Measurements from ENCODE around the gene ERGIC2. TPM values are rescaled to one million over a fixed set of nuclear protein-coding genes. Genes with fewer than 3 reads are reported as not detected.

Gene ERGIC2
- total and polyA plus RNA-seq, 2 donors: 53.8 to 69.0 TPM

- no peak overlapping the region for H3K4me3 ChIP-seq (ENCODE audit: low read length in 2 of 2)
- no peak overlapping the region for H3K27ac ChIP-seq (ENCODE audit: low read depth in 1 of 2, low read length in 1 of 2)
- H3K4me1 ChIP-seq (ENCODE audit: control insufficient read depth in 2 of 2, insufficient read depth in 2 of 2, low read length in 2 of 2): no peaks in the 10 kb centered on the region
- no peaks in the 10 kb centered on the region for H3K36me3 ChIP-seq (ENCODE audit: control insufficient read depth in 2 of 2, insufficient read depth in 2 of 2, low read length in 1 of 2)
- H3K9me3 ChIP-seq (ENCODE audit: control insufficient read depth in 2 of 2, insufficient read depth in 1 of 2, low read length in 1 of 2): no peaks in the 10 kb centered on the region
- DNase-seq (ENCODE audit: low read depth in 6 of 9, low spot score in 9 of 9): peak; percentile 18 to 80 (median 44)
- 42% methylated on average over 8 of the region's 8 CpGs for WGBS
- no peaks in the 10 kb centered on the region for H3K27me3 ChIP-seq (ENCODE audit: control insufficient read depth in 2 of 2, insufficient read depth in 1 of 2, low read length in 1 of 2)
Measured at GRCh38 chr12:29317556-29318363, 63.2 kb downstream of the ERGIC2 start.

DNA sequence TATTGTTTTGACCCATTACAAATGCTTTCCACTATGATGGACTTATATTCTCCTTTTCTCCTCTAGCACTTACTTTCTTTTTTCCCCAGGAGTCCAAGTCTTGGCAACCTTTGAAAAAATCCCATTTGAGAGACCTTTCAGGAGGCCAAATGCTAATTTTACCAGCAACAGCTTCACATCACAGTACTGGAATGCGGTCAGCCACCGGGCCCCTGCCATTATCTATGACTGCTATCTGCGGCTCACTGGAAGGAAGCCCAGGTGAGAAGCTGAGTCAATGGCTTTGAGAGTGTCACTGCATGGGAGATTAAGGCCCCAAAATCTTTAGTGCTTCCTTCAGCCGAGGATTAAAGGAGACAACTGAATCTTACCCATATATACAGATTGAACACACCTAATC lies 64.2 kb downstream of the ERGIC2 start:
- H3K27me3 ChIP-seq (ENCODE audit: control insufficient read depth in 2 of 2, insufficient read depth in 1 of 2, low read length in 1 of 2): no peaks in the 10 kb centered on the region
- H3K4me1 ChIP-seq (ENCODE audit: control insufficient read depth in 2 of 2, insufficient read depth in 2 of 2, low read length in 2 of 2): no peaks in the 10 kb centered on the region
- H3K27ac ChIP-seq (ENCODE audit: low read depth in 1 of 2, low read length in 1 of 2): no peak overlapping the region
- H3K4me3 ChIP-seq (ENCODE audit: low read length in 2 of 2): no peak overlapping the region
- WGBS: 67% methylated on average over 4 of the region's 4 CpGs
- no peaks in the 10 kb centered on the region for H3K9me3 ChIP-seq (ENCODE audit: control insufficient read depth in 2 of 2, insufficient read depth in 1 of 2, low read length in 1 of 2)
- DNase-seq (ENCODE audit: low read depth in 6 of 9, low spot score in 9 of 9): no peak
- H3K36me3 ChIP-seq (ENCODE audit: control insufficient read depth in 2 of 2, insufficient read depth in 2 of 2, low read length in 1 of 2): no peaks in the 10 kb centered on the region

- Histone ChIP-seq H3K9me3 (ENCODE audit: control insufficient read depth in 2 of 2, insufficient read depth in 1 of 2, low read length in 1 of 2) (no peaks in the 10 kb centered on the region), H3K4me1 (ENCODE audit: control insufficient read depth in 2 of 2, insufficient read depth in 2 of 2, low read length in 2 of 2) (no peaks in the 10 kb centered on the region), H3K27ac (ENCODE audit: low read depth in 1 of 2, low read length in 1 of 2) (no peak overlapping the region), H3K36me3 (ENCODE audit: control insufficient read depth in 2 of 2, insufficient read depth in 2 of 2, low read length in 1 of 2) (no peaks in the 10 kb centered on the region), H3K27me3 (ENCODE audit: control insufficient read depth in 2 of 2, insufficient read depth in 1 of 2, low read length in 1 of 2) (no peaks in the 10 kb centered on the region), H3K4me3 (ENCODE audit: low read length in 2 of 2) (no peak overlapping the region)
- DNase-seq (ENCODE audit: low read depth in 6 of 9, low spot score in 9 of 9): no peak
- 64% methylated on average over 2 of the region's 2 CpGs for WGBS
Measured at GRCh38 chr12:29314416-29314815, 66.6 kb downstream of the ERGIC2 start.

GRCh38 chr12:29310899-29311298 lies 70.1 kb downstream of the ERGIC2 start:
- Histone ChIP-seq H3K27ac (ENCODE audit: low read depth in 1 of 2, low read length in 1 of 2) (no peak overlapping the region), H3K27me3 (ENCODE audit: control insufficient read depth in 2 of 2, insufficient read depth in 1 of 2, low read length in 1 of 2) (no peaks in the 10 kb centered on the region), H3K9me3 (ENCODE audit: control insufficient read depth in 2 of 2, insufficient read depth in 1 of 2, low read length in 1 of 2) (no peaks in the 10 kb centered on the region), H3K4me3 (ENCODE audit: low read length in 2 of 2) (no peak overlapping the region), H3K4me1 (ENCODE audit: control insufficient read depth in 2 of 2, insufficient read depth in 2 of 2, low read length in 2 of 2) (no peaks in the 10 kb centered on the region), H3K36me3 (ENCODE audit: control insufficient read depth in 2 of 2, insufficient read depth in 2 of 2, low read length in 1 of 2) (no peaks in the 10 kb centered on the region)
- DNase-seq (ENCODE audit: low read depth in 6 of 9, low spot score in 9 of 9): no peak
- 99% methylated on average over 4 of the region's 4 CpGs for WGBS

DNA sequence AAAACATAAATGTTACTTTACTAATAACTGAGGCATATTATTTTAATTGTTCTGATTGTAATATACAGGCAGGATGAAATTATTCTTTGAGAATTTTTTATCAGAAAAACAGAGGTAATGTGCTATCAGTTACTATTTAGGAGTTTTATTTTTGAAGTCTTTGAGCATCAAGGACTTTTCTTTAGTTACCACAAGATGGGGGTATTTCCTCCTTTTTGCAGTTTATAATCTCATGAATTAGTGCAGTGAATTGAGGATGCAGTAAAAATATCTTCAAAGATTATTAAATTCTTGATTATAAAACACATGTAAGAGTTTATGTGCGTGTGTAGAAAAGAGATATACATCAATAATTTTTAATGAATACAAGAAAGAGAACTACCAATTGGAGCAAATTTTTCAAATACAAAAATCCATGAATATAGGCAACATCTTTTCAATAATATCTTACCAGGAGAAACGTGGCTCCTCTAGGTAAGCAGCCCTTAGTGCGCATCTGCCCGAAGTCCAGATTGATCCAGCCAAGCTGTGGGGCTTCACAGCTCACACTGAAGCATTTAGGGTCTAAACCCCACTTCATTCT lies 71.6 kb downstream of the ERGIC2 start:
- DNase-seq (ENCODE audit: low read depth in 6 of 9, low spot score in 9 of 9): peak in 1 of 9 donors; percentile 9

GRCh38 chr12:29306682-29307081 lies 74.3 kb downstream of the ERGIC2 start:
- no peaks in the 10 kb centered on the region for H3K36me3 ChIP-seq (ENCODE audit: control insufficient read depth in 2 of 2, insufficient read depth in 2 of 2, low read length in 1 of 2)
- no peak for DNase-seq (ENCODE audit: low read depth in 6 of 9, low spot score in 9 of 9)
- WGBS: over 99% methylated on average over 2 of the region's 2 CpGs

More for the DNA sequence above, 71.6 kb downstream of the ERGIC2 start:
- Histone ChIP-seq H3K4me3 (ENCODE audit: low read length in 2 of 2) (no peak overlapping the region), H3K4me1 (ENCODE audit: control insufficient read depth in 2 of 2, insufficient read depth in 2 of 2, low read length in 2 of 2) (no peaks in the 10 kb centered on the region), H3K27ac (ENCODE audit: low read depth in 1 of 2, low read length in 1 of 2) (no peak overlapping the region), H3K36me3 (ENCODE audit: control insufficient read depth in 2 of 2, insufficient read depth in 2 of 2, low read length in 1 of 2) (no peaks in the 10 kb centered on the region), H3K27me3 (ENCODE audit: control insufficient read depth in 2 of 2, insufficient read depth in 1 of 2, low read length in 1 of 2) (no peaks in the 10 kb centered on the region), H3K9me3 (ENCODE audit: control insufficient read depth in 2 of 2, insufficient read depth in 1 of 2, low read length in 1 of 2) (no peaks in the 10 kb centered on the region)
- 94% methylated on average over 4 of the region's 4 CpGs for WGBS

GRCh38 chr12:29306266-29306665 lies 74.7 kb downstream of the ERGIC2 start:
- Histone ChIP-seq H3K9me3 (ENCODE audit: control insufficient read depth in 2 of 2, insufficient read depth in 1 of 2, low read length in 1 of 2) (no peaks in the 10 kb centered on the region), H3K36me3 (ENCODE audit: control insufficient read depth in 2 of 2, insufficient read depth in 2 of 2, low read length in 1 of 2) (no peaks in the 10 kb centered on the region), H3K27ac (ENCODE audit: low read depth in 1 of 2, low read length in 1 of 2) (no peak overlapping the region), H3K4me3 (ENCODE audit: low read length in 2 of 2) (no peak overlapping the region), H3K4me1 (ENCODE audit: control insufficient read depth in 2 of 2, insufficient read depth in 2 of 2, low read length in 2 of 2) (no peaks in the 10 kb centered on the region), H3K27me3 (ENCODE audit: control insufficient read depth in 2 of 2, insufficient read depth in 1 of 2, low read length in 1 of 2) (no peaks in the 10 kb centered on the region)
- DNase-seq (ENCODE audit: low read depth in 6 of 9, low spot score in 9 of 9): no peak
- WGBS: 97% methylated on average over 2 of the region's 2 CpGs

More at GRCh38 chr12:29306682-29307081, 74.3 kb downstream of the ERGIC2 start:
- Histone ChIP-seq H3K27me3 (ENCODE audit: control insufficient read depth in 2 of 2, insufficient read depth in 1 of 2, low read length in 1 of 2) (no peaks in the 10 kb centered on the region), H3K9me3 (ENCODE audit: control insufficient read depth in 2 of 2, insufficient read depth in 1 of 2, low read length in 1 of 2) (no peaks in the 10 kb centered on the region), H3K4me1 (ENCODE audit: control insufficient read depth in 2 of 2, insufficient read depth in 2 of 2, low read length in 2 of 2) (no peaks in the 10 kb centered on the region), H3K27ac (ENCODE audit: low read depth in 1 of 2, low read length in 1 of 2) (no peak overlapping the region), H3K4me3 (ENCODE audit: low read length in 2 of 2) (no peak overlapping the region)

DNA sequence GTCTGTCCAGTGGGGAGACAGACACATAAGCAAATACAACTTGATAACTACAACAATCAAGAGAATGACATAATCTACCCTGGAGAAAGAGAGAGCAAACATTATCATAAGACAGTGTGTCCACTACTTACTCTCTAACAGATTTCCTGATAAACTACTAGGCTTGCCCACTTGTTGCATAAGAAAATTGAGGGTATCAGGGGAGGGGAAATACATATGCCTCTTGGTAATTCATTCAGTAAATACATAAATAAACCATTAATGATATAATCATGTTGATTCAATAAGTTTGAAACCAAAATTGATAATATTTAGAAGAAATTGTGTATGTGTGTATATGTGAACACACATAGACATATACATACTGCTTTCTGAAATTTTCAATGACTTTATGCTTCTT lies 76.6 kb downstream of the ERGIC2 start:
- Histone ChIP-seq H3K27ac (ENCODE audit: low read depth in 1 of 2, low read length in 1 of 2) (no peak overlapping the region), H3K4me1 (ENCODE audit: control insufficient read depth in 2 of 2, insufficient read depth in 2 of 2, low read length in 2 of 2) (no peaks in the 10 kb centered on the region), H3K4me3 (ENCODE audit: low read length in 2 of 2) (no peak overlapping the region), H3K27me3 (ENCODE audit: control insufficient read depth in 2 of 2, insufficient read depth in 1 of 2, low read length in 1 of 2) (no peaks in the 10 kb centered on the region), H3K9me3 (ENCODE audit: control insufficient read depth in 2 of 2, insufficient read depth in 1 of 2, low read length in 1 of 2) (no peaks in the 10 kb centered on the region), H3K36me3 (ENCODE audit: control insufficient read depth in 2 of 2, insufficient read depth in 2 of 2, low read length in 1 of 2) (no peaks in the 10 kb centered on the region)
- no peak for DNase-seq (ENCODE audit: low read depth in 6 of 9, low spot score in 9 of 9)

DNA sequence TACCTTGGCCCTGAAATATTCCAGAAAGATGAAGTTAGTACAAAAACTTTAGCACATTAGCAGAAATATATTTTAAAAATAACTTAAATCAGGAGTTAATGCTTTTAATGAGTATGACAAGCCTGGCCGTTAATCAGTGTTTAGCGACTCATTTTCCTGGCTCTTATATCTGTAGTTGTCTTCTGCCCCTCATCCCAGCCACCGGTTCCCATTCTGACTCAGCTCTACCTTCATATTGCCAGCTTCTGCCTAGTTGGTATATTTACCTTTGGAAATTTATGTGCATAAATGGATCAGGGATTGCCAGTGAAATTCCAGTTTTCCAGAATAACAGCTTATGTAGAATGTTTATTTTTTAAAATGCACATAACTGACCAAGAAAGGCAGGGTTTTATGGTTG lies 79.9 kb downstream of the ERGIC2 start:
- Histone ChIP-seq H3K27me3 (ENCODE audit: control insufficient read depth in 2 of 2, insufficient read depth in 1 of 2, low read length in 1 of 2) (no peaks in the 10 kb centered on the region), H3K4me1 (ENCODE audit: control insufficient read depth in 2 of 2, insufficient read depth in 2 of 2, low read length in 2 of 2) (no peaks in the 10 kb centered on the region), H3K36me3 (ENCODE audit: control insufficient read depth in 2 of 2, insufficient read depth in 2 of 2, low read length in 1 of 2) (no peaks in the 10 kb centered on the region), H3K27ac (ENCODE audit: low read depth in 1 of 2, low read length in 1 of 2) (no peak overlapping the region), H3K4me3 (ENCODE audit: low read length in 2 of 2) (no peak overlapping the region), H3K9me3 (ENCODE audit: control insufficient read depth in 2 of 2, insufficient read depth in 1 of 2, low read length in 1 of 2) (no peaks in the 10 kb centered on the region)
- no peak for DNase-seq (ENCODE audit: low read depth in 6 of 9, low spot score in 9 of 9)
- WGBS: over 99% methylated on average over 3 of the region's 3 CpGs
